Measurements from ENCODE around the gene ANP32A. TPM values are rescaled to one million over a fixed set of nuclear protein-coding genes. Genes with fewer than 3 reads are reported as not detected.

Gene ANP32A
- total RNA-seq, 5 donors from 2014 or later (not counting 1 experiment from before 2014, with no cell fraction given), result 93.2 to 123 (median 116) TPM

DNA sequence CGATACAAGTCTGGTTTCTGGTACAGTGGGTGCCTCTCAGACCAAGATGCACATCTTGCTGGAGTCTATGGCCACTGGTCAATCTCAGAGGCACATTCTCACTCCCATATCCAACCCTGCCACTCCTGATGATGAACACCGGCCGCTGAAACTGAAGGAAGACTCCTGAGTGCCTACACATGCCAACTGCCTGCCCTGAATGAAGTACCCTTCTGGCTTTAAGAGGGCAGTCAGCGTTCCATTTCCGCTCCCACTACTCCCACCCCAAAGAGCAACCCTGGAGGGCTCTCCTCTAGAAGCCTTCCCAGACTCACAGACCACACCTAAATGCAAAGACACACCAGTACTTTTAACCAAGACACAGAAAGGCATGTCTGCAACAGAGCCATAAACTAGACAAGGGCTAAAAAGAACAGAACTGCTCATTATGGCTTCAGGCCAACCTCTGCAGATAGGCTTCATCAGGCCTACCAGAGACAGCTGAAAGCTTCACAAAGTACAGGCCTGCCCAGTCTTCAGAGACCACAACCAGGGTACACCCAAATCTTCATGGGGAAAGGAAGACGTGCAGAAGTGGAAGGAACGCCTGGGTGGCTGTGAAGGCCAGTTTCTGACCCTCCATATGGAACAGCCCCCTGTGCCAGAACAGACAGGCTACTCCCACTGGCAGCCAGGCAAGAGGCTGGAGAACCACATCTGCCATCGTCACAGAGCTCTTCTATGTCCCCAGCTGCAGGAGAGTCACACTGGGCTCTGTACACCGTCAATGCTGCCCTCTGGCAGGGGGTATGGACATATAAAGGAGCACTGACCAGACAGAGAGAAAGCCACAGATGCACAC lies 14.3 kb downstream of the ANP32A start:
- Histone ChIP-seq H3K9me3 (no peaks in the 10 kb centered on the region), H3K4me3 (ENCODE audit: control insufficient read depth in 1 of 2, extremely low read depth in 1 of 2, low read length in 1 of 2) (no peak overlapping the region), H3K36me3 (ENCODE audit: control insufficient read depth in 2 of 2, extremely low read depth in 1 of 2, insufficient read depth in 1 of 2, low read length in 1 of 2) (peaks cover 0 to 39% of the 10 kb centered on the region in 2 donors), H3K4me1 (ENCODE audit: control insufficient read depth in 1 of 2, extremely low read depth in 1 of 2, insufficient read depth in 2 of 2, low read length in 2 of 2) (peaks cover 8 to 61% of the 10 kb centered on the region in 2 experiments), H3K27me3 (replicated peaks in 1 of 2; ENCODE audit: control insufficient read depth in 2 of 2, extremely low read depth in 1 of 2, insufficient read depth in 2 of 2, low read length in 1 of 2) (no peaks in the 10 kb centered on the region), H3K27ac (ENCODE audit: low read length) (no peak overlapping the region)
- DNase-seq (no peak), ATAC-seq (replicated peaks in 1 of 4) (no peak)
- Mint-ChIP-seq H3K9me3 (no peaks in the 10 kb centered on the region), H3K27me3 (no peaks in the 10 kb centered on the region), H3K4me1 (peaks cover 86 to 95% (median 88%) of the 10 kb centered on the region in 3 donors), H3K36me3 (peaks cover 18% of the 10 kb centered on the region), H3K4me3 (no peak overlapping the region), H3K27ac (no peak overlapping the region)
- ChIA-PET CTCF (no interaction called here), POLR2A (no interaction called here)
- WGBS (ENCODE audit: insufficient coverage), result 95% methylated on average over 4 of the region's 9 CpGs

DNA sequence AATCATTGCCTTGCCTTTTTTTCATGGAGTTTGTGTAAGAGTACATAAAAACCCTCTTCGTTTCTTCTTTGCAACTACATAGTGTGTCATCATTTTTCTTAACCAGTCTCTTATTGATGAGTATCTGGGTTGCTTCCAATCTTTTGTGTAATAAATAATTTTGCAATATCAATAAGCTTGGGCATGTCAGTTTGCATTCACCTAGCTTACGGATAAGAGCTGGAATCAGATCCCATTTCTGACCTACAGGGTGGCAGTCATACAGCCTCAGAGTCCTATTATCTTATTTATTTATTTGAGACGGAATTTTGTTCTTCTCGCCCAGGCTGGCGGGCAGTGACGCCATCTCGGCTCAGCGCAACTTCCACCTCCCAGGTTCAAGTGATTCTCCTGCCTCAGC lies 18.3 kb downstream of the ANP32A start:
- ChIA-PET CTCF (no interaction called here), POLR2A (interaction anchor here in 1 of 2 donors (0.5 kb wide), 1 partner anchor 1280 kb away, joined by 9 read pairs; no protein-coding TSS in a partner anchor)
- peaks cover under 1 to 26% of the 10 kb centered on the region in 2 donors for H3K36me3 ChIP-seq (ENCODE audit: control insufficient read depth in 2 of 2, extremely low read depth in 1 of 2, insufficient read depth in 1 of 2, low read length in 1 of 2)
- no peak overlapping the region for H3K27ac ChIP-seq (ENCODE audit: low read length)
- H3K27ac Mint-ChIP-seq, result no peak overlapping the region
- no peaks in the 10 kb centered on the region for H3K27me3 Mint-ChIP-seq
- peaks cover 4 to 51% of the 10 kb centered on the region in 2 experiments for H3K4me1 ChIP-seq (ENCODE audit: control insufficient read depth in 1 of 2, extremely low read depth in 1 of 2, insufficient read depth in 2 of 2, low read length in 2 of 2)
- no peak for DNase-seq
- no peaks in the 10 kb centered on the region for H3K27me3 ChIP-seq (replicated peaks in 1 of 2; ENCODE audit: control insufficient read depth in 2 of 2, extremely low read depth in 1 of 2, insufficient read depth in 2 of 2, low read length in 1 of 2)
- H3K9me3 ChIP-seq, result no peaks in the 10 kb centered on the region
- no CpG with 5 or more reads among the region's 8 CpGs for WGBS (ENCODE audit: insufficient coverage)
- H3K4me3 ChIP-seq (ENCODE audit: control insufficient read depth in 1 of 2, extremely low read depth in 1 of 2, low read length in 1 of 2), result no peak overlapping the region
- peaks cover 5% of the 10 kb centered on the region for H3K36me3 Mint-ChIP-seq
- ATAC-seq (replicated peaks in 1 of 4), result no peak
- H3K4me3 Mint-ChIP-seq, result no peak overlapping the region
- peaks cover 87 to 93% (median 91%) of the 10 kb centered on the region in 3 donors for H3K4me1 Mint-ChIP-seq
- no peaks in the 10 kb centered on the region for H3K9me3 Mint-ChIP-seq

DNA sequence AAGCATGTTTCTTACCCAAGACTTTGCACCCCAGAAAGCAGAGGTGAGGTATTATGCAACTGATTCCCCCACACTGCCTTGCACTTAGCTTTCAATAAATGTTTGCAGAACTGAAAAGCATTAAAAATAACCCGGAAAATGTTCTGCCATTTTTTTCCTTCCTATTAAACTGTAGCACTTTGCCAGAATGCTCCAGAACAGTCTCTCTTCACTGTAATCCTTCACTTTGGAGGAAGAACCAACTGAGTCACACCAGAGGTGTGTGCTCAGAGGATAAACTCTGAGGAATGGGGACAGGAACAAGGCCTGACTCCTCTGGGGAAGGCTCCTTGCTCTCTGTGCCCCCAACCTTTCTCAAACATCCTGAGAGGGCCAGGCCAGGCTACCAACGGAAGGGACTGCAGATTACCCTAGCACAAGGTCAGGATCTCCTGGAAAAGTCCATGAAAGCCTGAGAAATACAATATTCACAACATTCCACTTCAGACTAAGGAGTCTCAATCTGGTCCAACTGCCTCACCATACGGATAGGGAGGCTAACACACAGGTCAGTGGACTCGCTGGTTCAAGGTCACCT lies 19.0 kb downstream of the ANP32A start:
- H3K4me3 Mint-ChIP-seq, result no peak overlapping the region
- DNase-seq (no peak), ATAC-seq (replicated peaks in 1 of 4) (no peak)
- POLR2A ChIA-PET, result interaction anchor here (0.5 to 1.2 kb wide), 2 partner anchors 13 to 1280 kb away, joined by 3 to 9 read pairs; no protein-coding TSS in a partner anchor
- no peak overlapping the region for H3K27ac ChIP-seq (ENCODE audit: low read length)
- peak overlapping the region in 1 of 2 donors; percentile 20 for H3K27ac Mint-ChIP-seq
- no peaks in the 10 kb centered on the region for H3K27me3 ChIP-seq (replicated peaks in 1 of 2; ENCODE audit: control insufficient read depth in 2 of 2, extremely low read depth in 1 of 2, insufficient read depth in 2 of 2, low read length in 1 of 2)
- H3K27me3 Mint-ChIP-seq, result no peaks in the 10 kb centered on the region
- H3K36me3 ChIP-seq (ENCODE audit: control insufficient read depth in 2 of 2, extremely low read depth in 1 of 2, insufficient read depth in 1 of 2, low read length in 1 of 2), result peaks cover 2 to 21% of the 10 kb centered on the region in 2 donors
- peaks cover 3% of the 10 kb centered on the region for H3K36me3 Mint-ChIP-seq
- no peak overlapping the region for H3K4me3 ChIP-seq (ENCODE audit: control insufficient read depth in 1 of 2, extremely low read depth in 1 of 2, low read length in 1 of 2)
- no peaks in the 10 kb centered on the region for H3K9me3 ChIP-seq
- H3K4me1 Mint-ChIP-seq, result peaks cover 89 to 95% (median 93%) of the 10 kb centered on the region in 3 donors
- peaks cover 9 to 51% of the 10 kb centered on the region in 2 experiments for H3K4me1 ChIP-seq (ENCODE audit: control insufficient read depth in 1 of 2, extremely low read depth in 1 of 2, insufficient read depth in 2 of 2, low read length in 2 of 2)
- no peaks in the 10 kb centered on the region for H3K9me3 Mint-ChIP-seq
- WGBS (ENCODE audit: insufficient coverage), result 94% methylated on average over 2 of the region's 4 CpGs
- CTCF ChIA-PET, result interaction anchor here in 1 of 2 donors (0.6 kb wide), 1 partner anchor 16 kb away, joined by 3 read pairs; no protein-coding TSS in a partner anchor

DNA sequence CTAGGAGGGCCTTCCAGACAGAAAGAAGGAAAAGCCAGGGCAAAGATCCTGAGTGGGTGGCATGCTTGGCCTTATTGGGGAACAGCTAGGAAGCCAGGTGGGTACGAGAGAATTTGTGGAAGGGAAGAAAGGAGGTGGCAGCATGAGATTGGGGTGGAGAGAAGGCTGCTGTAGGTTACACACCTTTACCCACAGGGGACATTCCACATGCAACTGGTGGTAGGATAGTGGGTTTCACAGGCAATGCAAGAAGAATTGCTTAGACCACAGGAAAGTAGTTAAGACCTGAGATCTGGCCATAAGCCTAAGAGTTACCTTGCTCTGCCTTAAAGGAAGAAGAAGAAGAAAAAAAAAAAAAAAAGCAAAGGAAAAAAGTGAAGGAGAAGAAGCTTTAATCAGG lies 19.8 kb downstream of the ANP32A start:
- Histone ChIP-seq H3K27ac (ENCODE audit: low read length) (no peak overlapping the region), H3K36me3 (ENCODE audit: control insufficient read depth in 2 of 2, extremely low read depth in 1 of 2, insufficient read depth in 1 of 2, low read length in 1 of 2) (peaks cover 2 to 13% of the 10 kb centered on the region in 2 donors), H3K27me3 (replicated peaks in 1 of 2; ENCODE audit: control insufficient read depth in 2 of 2, extremely low read depth in 1 of 2, insufficient read depth in 2 of 2, low read length in 1 of 2) (no peaks in the 10 kb centered on the region), H3K9me3 (no peaks in the 10 kb centered on the region), H3K4me1 (ENCODE audit: control insufficient read depth in 1 of 2, extremely low read depth in 1 of 2, insufficient read depth in 2 of 2, low read length in 2 of 2) (peaks cover 13 to 51% of the 10 kb centered on the region in 2 experiments), H3K4me3 (ENCODE audit: control insufficient read depth in 1 of 2, extremely low read depth in 1 of 2, low read length in 1 of 2) (no peak overlapping the region)
- ATAC-seq (replicated peaks in 1 of 4) (no peak), DNase-seq (no peak)
- H3K27me3 Mint-ChIP-seq, result no peaks in the 10 kb centered on the region
- H3K4me3 Mint-ChIP-seq, result no peak overlapping the region
- ChIA-PET CTCF (interaction anchor here (0.6 kb wide), 2 partner anchors 12 to 15 kb away, joined by 3 to 5 read pairs; no protein-coding TSS in a partner anchor), POLR2A (interaction anchor here in 1 of 2 donors (1.2 kb wide), 1 partner anchor 12 kb away, joined by 3 read pairs; no protein-coding TSS in a partner anchor)
- H3K36me3 Mint-ChIP-seq, result peaks cover 3% of the 10 kb centered on the region
- H3K27ac Mint-ChIP-seq, result peak overlapping the region in 1 of 2 donors; percentile 41
- 75% methylated on average over 1 of the region's 1 CpG for WGBS (ENCODE audit: insufficient coverage)
- no peaks in the 10 kb centered on the region for H3K9me3 Mint-ChIP-seq
- H3K4me1 Mint-ChIP-seq, result peaks cover 89 to 95% (median 93%) of the 10 kb centered on the region in 3 donors

DNA sequence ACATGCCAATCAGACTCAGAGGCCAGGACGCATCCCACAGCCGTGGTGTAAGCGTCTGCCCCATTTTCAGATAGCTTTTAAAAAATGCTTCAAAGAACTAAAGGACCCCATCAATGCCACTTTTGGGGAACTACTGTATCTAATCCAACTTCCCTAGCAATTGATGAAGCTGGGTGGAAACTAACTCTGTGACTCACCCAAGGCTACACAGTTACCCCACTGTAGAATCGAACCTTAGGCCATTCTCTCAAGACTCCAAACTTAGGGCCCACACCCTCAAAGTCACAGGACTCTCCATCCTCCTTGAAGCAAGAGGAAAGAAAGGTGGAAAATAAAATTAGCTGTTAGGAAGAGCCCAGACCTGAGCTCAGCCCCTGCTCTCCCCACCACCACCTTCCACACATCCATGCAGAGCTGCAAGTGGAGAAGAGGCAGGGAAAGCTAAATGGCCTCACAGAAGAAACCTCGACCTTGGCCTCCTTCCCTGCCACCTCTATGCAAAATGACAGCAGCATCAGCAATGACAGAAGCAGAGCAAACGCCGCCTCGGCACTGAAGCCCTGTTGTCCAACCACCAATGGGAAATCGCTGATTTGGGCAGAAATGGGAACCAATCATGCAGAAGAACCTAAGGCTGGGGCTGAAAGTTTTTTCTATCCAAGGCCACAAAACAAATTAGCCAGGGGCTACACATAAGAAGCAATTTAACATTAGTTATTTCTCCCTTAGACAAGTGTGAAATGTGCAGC lies 22.2 kb downstream of the ANP32A start:
- H3K27ac ChIP-seq (ENCODE audit: low read length), result no peak overlapping the region
- ATAC-seq (replicated peaks in 1 of 4), result no peak

More for the DNA sequence above, 22.2 kb downstream of the ANP32A start:
- Histone ChIP-seq H3K4me1 (ENCODE audit: control insufficient read depth in 1 of 2, extremely low read depth in 1 of 2, insufficient read depth in 2 of 2, low read length in 2 of 2) (peaks cover 24 to 68% of the 10 kb centered on the region in 2 experiments), H3K27me3 (replicated peaks in 1 of 2; ENCODE audit: control insufficient read depth in 2 of 2, extremely low read depth in 1 of 2, insufficient read depth in 2 of 2, low read length in 1 of 2) (no peaks in the 10 kb centered on the region), H3K4me3 (ENCODE audit: control insufficient read depth in 1 of 2, extremely low read depth in 1 of 2, low read length in 1 of 2) (no peak overlapping the region), H3K9me3 (no peaks in the 10 kb centered on the region), H3K36me3 (ENCODE audit: control insufficient read depth in 2 of 2, extremely low read depth in 1 of 2, insufficient read depth in 1 of 2, low read length in 1 of 2) (peaks cover 2 to 7% of the 10 kb centered on the region in 2 donors)
- H3K36me3 Mint-ChIP-seq, result peaks cover 3% of the 10 kb centered on the region
- peaks cover 95 to 96% (median 96%) of the 10 kb centered on the region in 3 donors for H3K4me1 Mint-ChIP-seq
- 83% methylated on average over 8 of the region's 9 CpGs for WGBS (ENCODE audit: insufficient coverage)
- POLR2A ChIA-PET, result no interaction called here
- no peak overlapping the region for H3K4me3 Mint-ChIP-seq
- CTCF ChIA-PET, result interaction anchor here in 1 of 2 donors (0.6 kb wide), 1 partner anchor 527 kb away, joined by 3 read pairs; no protein-coding TSS in a partner anchor
- H3K27ac Mint-ChIP-seq, result peak overlapping the region; percentile 23 to 25
- H3K9me3 Mint-ChIP-seq, result no peaks in the 10 kb centered on the region
- H3K27me3 Mint-ChIP-seq, result no peaks in the 10 kb centered on the region
- no peak for DNase-seq

Data from T-cell (primary cell).